ENCODE results near the gene APOM.
A peak's percentile ranks its signal among the peaks of the same experiment; 100 is the strongest.

Gene APOM

DNA sequence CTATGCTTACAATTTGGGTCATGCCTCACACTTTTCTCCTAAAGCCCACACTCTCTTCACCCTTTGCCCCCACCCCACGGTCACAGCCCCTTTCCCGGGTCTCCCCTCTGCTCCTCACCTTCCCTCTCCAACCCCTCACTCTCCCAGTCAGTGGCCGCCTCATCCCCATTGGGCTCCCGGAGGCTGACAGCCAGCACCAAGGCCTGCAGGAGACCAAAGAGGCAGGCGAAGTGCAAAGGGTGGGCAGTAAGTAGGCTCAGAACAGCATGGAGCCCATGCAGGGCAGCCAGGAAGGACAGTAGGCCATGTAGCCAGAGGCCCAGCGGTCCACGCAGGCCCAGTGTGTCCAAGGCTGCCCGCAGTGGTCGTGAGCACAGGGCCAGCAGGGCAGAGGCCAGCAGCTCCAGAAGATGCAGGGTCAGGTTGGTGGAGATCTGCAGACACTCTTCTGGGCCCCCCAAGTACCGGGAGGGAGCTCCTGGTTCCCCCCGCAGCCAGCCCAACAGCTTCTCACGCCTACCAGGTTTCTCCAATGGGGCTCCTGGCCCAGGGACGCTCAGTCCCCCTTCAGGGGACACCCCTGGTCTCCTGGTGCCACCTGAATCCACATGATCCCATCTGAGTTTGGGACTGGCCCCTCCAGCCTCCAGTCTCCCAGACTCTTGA, 3.4 kb downstream of the APOM start:
- DNase-seq (ENCODE audit: low read depth): no peak

GRCh38 chr6:31659649-31660380, 4.1 kb downstream of the APOM start:
- DNase-seq (ENCODE audit: low read depth): no peak

- DNase-seq (ENCODE audit: low read depth): no peak
Observed at GRCh38 chr6:31660381-31661261, 4.9 kb downstream of the APOM start, which contains the start of gene C6orf47. C6orf47 (minus strand) TSS chr6:31660778; CDS start chr6:31659947, 831 bp downstream.

DNA sequence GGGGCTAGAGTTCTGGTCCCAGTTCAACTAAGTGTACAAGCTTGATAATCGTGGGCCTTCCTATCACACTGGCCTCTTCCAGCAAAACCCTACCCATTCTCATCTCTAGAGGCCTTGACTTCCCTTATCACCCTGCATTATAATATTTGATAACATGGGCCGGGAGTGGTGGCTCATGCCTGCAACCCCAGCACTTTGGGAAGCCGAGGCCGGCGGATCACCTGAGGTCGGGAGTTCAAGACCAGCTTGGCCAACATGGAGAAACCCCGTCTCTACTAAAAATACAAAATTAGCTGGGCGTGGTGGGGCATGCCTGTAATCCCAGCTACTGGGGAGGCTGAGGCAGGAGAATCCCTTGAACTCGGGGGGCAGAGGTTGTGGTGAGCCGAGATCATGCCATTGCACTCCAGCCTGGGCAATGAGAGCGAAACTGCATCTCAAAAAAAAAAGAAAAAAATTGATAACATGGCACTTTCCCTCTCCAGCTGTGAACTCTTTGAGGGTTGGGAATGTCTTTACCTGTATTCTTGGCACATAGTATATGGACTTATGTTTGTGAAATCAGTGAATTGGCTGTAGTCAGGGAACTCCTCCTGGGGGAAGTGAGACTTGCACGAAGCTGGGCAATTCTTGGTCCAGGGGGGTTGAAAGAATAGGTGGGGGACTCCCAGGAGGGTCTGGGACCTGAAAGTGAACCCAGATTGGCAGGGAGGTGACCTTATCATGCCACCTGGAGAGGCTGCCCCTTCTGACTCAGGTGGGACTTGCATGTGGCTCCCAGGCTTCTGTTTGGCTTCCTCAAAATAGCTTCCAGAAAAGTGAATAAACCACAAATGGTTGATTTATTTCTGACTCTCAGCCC, 5.8 kb downstream of the APOM start:
- no peak for DNase-seq (ENCODE audit: low read depth)

- DNase-seq (ENCODE audit: low read depth): no peak
Observed at GRCh38 chr6:31662124-31662723, 6.5 kb downstream of the APOM start.

GRCh38 chr6:31663126-31663960, 7.6 kb downstream of the APOM start:
- DNase-seq (ENCODE audit: low read depth): no peak

DNA sequence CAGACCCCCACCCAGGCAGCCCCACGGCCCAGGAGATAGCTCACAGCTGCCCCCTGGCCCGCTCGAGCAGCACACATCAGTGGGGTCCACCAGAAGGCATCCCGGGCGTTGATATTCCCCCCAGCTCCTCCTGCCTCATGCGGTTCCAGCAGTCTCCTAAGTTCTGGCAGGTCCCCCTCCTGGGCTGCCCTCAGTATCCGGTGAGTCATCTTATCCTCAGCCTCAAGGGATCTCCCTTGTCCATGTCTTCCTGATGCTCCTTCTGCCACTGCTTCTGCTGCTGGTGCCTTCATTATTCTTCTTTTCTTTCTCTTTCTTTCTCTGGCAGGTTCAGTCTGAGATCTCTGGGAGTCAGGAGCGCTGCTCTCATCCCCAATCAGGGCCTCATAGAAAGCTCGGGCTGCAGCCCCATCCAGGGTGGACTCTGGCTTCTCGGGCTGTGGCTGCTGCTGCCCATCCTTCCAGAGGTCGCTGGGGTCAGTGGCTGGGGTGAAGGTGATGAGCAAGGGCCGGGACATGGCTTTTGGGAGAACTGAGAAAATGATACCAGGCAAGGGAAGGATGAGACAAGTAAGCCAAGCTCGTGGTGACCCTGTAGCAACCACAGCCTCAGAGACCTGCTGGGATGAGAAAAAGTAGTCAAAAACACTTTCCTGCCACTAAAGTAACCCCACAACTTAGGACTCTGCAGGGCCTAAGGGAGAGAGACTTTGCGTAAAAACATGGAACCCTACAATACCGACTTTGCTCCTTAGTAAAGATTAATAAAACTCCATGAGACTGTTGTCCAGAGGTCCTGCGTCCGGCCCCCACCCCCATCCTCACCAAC, 8.5 kb downstream of the APOM start:
- peak; percentile 51 for DNase-seq (ENCODE audit: low read depth)

GRCh38 chr6:31664790-31665500, 9.3 kb downstream of the APOM start, which contains the start of gene GPANK1:
GPANK1 (minus strand) TSS chr6:31664997; CDS start chr6:31664478, 519 bp downstream.
- peak; percentile 85 for DNase-seq (ENCODE audit: low read depth)

DNA sequence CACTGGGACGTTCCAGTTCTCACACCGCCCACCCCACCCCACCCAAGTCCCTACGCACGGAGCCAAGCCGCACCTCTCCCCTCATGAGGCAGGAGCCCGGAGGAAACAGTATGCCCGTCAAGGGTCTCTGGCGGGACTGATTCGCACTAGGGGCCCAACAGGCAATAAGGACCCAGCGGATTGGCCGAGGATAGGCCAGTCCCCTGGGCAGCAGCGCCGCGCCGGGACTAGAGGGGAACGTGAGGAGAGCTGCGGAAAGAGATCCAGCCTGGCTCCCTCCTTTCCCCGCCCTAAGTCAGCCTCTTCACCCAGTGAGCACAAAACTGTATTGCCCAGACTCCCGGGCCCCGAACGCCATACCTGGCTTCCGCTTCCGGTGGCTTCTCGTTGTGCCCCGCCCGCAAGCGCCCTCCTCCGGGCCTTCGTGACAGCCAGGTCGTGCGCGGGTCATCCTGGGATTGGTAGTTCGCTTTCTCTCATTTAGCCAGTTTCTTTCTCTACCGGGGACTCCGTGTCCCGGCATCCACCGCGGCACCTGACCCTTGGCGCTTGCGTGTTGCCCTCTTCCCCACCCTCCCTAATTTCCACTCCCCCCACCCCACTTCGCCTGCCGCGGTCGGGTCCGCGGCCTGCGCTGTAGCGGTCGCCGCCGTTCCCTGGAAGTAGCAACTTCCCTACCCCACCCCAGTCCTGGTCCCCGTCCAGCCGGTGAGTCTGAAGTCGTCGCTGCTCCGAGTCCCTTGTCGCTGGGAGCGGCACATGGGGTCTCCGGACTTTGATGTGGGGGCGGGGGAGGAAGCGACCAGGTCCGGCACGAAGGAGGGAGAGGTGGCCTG, 10.0 kb downstream of the APOM start, which contains the start of gene CSNK2B:
TSS of gene CSNK2B (plus strand) at position 580 of the 836 bp plus-strand sequence. CDS start 752 bp downstream, outside the sequence.
- DNase-seq (ENCODE audit: low read depth): peak; percentile 86

DNA sequence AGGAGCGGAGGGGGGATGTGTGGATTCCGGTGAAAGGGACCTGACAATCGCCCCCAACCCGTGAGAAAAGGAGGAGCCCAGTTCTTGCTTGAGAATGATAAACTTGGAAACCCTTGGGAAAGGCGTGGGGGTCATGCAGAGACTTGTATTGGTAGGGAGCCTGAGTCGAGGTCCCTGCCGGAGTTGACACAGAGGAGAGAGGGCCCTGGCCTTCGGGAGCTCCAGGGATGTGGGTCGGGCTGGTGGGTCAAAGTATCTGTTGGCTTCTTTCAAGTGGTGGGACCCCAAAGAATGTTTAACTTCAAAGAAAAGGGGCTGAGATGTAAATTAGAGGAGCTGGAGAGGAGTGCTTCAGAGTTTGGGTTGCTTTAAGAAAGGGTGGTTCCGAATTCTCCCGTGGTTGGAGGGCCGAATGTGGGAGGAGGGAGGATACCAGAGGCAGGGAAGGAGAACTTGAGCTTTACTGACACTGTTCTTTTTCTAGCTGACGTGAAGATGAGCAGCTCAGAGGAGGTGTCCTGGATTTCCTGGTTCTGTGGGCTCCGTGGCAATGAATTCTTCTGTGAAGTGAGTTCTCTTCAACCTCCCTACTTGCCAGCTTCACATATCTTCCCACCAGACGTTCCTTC, 10.8 kb downstream of the APOM start:
- no peak for DNase-seq (ENCODE audit: low read depth)

DNA sequence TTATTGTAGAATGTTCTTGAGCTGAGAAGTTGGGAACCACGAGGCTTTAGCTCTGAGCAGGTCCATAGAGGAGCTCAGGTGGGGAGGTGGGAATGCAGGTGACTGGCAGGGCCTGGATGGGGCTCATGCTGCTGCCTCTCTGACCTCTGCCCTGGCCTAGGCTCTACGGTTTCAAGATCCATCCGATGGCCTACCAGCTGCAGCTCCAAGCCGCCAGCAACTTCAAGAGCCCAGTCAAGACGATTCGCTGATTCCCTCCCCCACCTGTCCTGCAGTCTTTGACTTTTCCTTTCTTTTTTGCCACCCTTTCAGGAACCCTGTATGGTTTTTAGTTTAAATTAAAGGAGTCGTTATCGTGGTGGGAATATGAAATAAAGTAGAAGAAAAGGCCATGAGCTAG, 14.0 kb downstream of the APOM start, which contains the start of gene LY6G5B:
TSS of gene LY6G5B (plus strand) at position 301 of the 400 bp plus-strand sequence. CDS start 975 bp downstream, outside the sequence.
- DNase-seq (ENCODE audit: low read depth): no peak

DNA sequence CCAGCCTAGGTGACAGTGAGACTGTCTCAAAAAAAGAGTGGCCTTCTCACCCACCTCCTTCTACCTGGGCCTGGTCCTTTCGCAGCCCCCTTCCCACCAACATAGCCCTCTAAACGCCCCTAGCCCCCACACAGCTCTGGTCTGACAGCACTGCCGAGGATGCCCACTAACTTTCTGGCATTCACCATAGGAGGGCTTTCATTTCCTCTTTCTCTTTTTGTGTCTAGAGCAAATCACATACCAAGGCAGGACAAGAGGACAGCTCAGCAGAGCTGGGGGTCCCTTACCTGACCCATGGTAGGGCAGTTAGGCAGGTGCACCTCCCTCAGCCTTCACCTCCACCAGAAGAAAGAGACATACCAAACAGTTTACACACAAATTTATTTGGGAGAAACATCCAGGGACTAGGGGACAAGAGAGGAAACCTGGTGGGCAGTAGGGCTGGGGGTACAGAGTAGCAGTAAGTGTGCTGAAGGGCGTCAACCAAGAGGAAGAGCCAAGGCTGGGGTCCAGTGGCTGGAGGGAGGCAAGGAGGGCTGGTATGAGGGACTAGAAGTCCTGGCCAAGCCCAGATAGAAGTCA, 20.7 kb downstream of the APOM start:
- DNase-seq (ENCODE audit: low read depth): no peak

DNA sequence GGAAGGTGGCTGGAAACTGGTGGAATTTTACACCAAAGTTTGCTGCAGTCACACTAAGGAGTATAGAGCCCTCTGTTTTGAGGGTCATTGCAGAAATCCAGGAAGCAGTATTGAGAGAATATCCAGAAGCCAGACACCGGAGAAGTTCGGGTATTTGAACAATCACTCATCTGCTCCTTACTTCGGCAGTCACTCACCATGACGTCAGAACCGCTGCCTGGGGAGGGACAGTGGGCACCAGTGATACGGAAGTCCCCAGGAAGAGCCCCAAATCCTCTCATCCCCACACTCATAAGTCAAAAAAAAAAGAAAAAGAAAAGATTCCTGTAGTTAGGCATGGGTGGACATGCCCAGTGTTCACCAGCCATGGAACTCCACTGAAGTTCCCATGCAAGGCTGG, 21.2 kb downstream of the APOM start:
- DNase-seq (ENCODE audit: low read depth): no peak

DNA sequence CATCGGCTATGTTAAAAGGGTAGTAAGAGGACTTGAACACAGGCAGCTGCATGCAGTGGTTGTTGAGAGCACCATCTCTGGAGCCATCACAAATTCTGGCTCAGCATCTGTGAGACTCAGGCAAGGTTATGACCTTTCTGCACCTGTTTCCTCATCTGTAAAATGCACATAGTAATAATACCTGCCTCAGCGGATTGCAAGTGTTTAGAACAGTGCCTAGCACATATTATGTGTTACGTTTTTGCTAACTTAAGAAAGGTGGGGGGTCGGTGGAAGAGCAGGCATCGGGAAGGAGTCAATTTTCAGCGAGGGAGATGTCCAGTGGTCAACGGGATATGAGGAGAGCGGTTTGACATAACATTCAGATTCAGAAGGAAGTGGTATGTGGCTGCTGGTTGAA, 22.3 kb downstream of the APOM start:
- no peak for DNase-seq (ENCODE audit: low read depth)

GRCh38 chr6:31680226-31681134, 24.8 kb downstream of the APOM start, which contains the start of gene LY6G5C:
LY6G5C (minus strand) TSS chr6:31681067; CDS start chr6:31680373, 694 bp downstream.
- peak; percentile 48 for DNase-seq (ENCODE audit: low read depth)
